ENCODE results near the gene ENG. TPM values are rescaled to one million over a fixed set of nuclear protein-coding genes. Genes with fewer than 3 reads are reported as not detected.

Gene ENG
- total and polyA plus RNA-seq, 2 of the 4 experiments (the other 2 are of a cell fraction): 3.6 to 83.3 TPM

DNA sequence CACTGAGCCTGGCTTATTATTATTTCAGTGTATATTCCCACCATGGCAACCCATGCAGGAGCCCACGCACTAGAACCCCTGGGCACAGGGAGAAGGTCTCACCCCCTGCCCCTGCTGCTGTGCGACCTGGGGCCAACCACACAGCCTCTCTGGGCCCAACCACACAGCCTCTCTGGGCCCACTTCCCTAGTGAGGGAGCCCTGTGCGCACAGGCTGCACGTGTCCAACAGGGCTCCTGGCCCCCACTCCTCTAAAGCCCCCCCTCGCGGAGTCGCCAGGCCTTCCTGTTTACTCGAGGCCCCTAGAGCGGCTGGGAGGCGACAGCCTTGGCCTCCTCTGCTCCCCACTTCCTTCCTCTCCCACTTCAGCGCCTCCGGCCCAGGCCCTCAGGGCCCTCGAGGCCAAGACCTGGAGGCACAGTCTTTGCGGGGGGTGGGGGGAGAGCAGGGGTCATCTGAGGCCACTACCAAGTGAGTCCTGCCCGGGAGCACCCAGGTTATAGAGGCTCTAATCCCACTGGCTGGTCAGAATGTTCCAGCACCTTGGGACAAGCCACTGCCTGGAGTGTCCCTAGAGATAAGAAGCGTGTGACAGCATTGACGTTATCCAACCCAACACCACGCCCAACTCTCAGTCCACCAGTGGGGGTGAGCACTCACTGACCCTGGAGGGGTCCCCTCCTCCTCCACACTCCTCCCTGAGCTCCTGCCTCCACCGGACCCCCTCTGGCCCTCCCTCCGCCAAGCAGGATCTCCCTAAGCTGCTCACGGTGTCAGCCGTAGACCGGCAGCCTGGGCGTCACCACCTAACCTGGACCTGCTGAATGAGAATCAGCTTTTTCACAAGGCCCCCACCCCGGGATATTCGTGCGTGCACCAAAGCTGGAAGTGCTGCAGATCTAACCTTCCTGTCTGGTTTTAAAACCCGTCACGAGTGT lies 7.9 kb upstream of the ENG start:
- Histone ChIP-seq H3K27ac (ENCODE audit: insufficient read depth, low read length) (no peak overlapping the region), H2BK20ac (ENCODE audit: low read depth, low read length) (no peak overlapping the region), H3K18ac (ENCODE audit: low read depth, low read length) (no peak overlapping the region), H3K14ac (replicated peaks; ENCODE audit: low read depth, low read length) (no peak overlapping the region), H2AFZ (replicated peaks; ENCODE audit: low read length, poor library complexity) (peak overlapping the region; percentile 8), H3K4me2 (ENCODE audit: low read depth, low read length) (no peak overlapping the region), H3K23ac (ENCODE audit: low read depth, low read length) (no peak overlapping the region), H3K4me1 (ENCODE audit: control insufficient read depth, insufficient read depth, low read length) (no peaks in the 10 kb centered on the region), H3K79me1 (ENCODE audit: low read depth in 1 of 2, low read length in 2 of 2) (no peaks in the 10 kb centered on the region), H3K9me1 (ENCODE audit: insufficient read depth, low read length) (peaks cover 5% of the 10 kb centered on the region; the same call in 1 of the 2 replicates), H2AK5ac (ENCODE audit: low read depth, low read length) (no peak overlapping the region), H2BK5ac (ENCODE audit: low read depth, low read length, poor library complexity, severe bottlenecking) (no peak overlapping the region), H3K9me3 (ENCODE audit: control insufficient read depth, insufficient read depth, low read length) (no peaks in the 10 kb centered on the region), H3K36me3 (ENCODE audit: control insufficient read depth, insufficient read depth, low read length) (peaks cover 1% of the 10 kb centered on the region), H3K4ac (ENCODE audit: low read depth, low read length) (no peak overlapping the region), H3K4me3 (ENCODE audit: insufficient read depth, low read depth, low read length) (no peak overlapping the region), H4K8ac (ENCODE audit: low read depth in 2 of 2, low read length in 2 of 2) (peak overlapping the region in 1 of 2 experiments; percentile 47; a peak in 2 of 4 replicates), H4K20me1 (ENCODE audit: insufficient read depth, low read length) (no peaks in the 10 kb centered on the region), H3K56ac (ENCODE audit: extremely low read depth, insufficient read depth, low read length) (no peak overlapping the region), H4K5ac (ENCODE audit: low read depth, low read length) (no peak overlapping the region; the same call in 1 of the 2 replicates), H2AK9ac (replicated peaks; ENCODE audit: low read depth, low read length, poor library complexity) (peak overlapping the region; percentile 69), H3K9ac (ENCODE audit: low read depth, low read length) (no peak overlapping the region), H2BK120ac (ENCODE audit: low read depth, low read length) (no peak overlapping the region), H3K27me3 (ENCODE audit: control insufficient read depth, insufficient read depth, low read length) (no peaks in the 10 kb centered on the region), H2BK15ac (ENCODE audit: low read depth, low read length) (no peak overlapping the region), H4K91ac (ENCODE audit: insufficient read depth, low read depth, low read length) (no peak overlapping the region)
- CTCF ChIA-PET: no interaction called here
- dilution Hi-C loops (cut with HindIII; ENCODE audit: low sequenced_read_pairs, unreplicated experiment): no loop called here
- DNase-seq (no peak), ATAC-seq (ENCODE audit: low read depth) (no peak; the same call in 1 of the 2 replicates)
- intact Hi-C loops (cut with micrococcal nuclease): no loop called here
- 78% methylated on average over 9 of the region's 29 CpGs; no CpG with 5 or more reads in 1 of the 2 experiments for WGBS, 2 experiments (ENCODE audit: extremely low coverage in 2 of 2, insufficient read length in 1 of 2)
- no TSS peak for BruUV-seq (replicated peaks)
- in situ Hi-C loops (cut with MboI; ENCODE audit: low sequenced_read_pairs): no loop called here
- POLR2A ChIA-PET (ENCODE audit: unreplicated experiment): no interaction called here
- TF ChIP-seq, protein P1, sequence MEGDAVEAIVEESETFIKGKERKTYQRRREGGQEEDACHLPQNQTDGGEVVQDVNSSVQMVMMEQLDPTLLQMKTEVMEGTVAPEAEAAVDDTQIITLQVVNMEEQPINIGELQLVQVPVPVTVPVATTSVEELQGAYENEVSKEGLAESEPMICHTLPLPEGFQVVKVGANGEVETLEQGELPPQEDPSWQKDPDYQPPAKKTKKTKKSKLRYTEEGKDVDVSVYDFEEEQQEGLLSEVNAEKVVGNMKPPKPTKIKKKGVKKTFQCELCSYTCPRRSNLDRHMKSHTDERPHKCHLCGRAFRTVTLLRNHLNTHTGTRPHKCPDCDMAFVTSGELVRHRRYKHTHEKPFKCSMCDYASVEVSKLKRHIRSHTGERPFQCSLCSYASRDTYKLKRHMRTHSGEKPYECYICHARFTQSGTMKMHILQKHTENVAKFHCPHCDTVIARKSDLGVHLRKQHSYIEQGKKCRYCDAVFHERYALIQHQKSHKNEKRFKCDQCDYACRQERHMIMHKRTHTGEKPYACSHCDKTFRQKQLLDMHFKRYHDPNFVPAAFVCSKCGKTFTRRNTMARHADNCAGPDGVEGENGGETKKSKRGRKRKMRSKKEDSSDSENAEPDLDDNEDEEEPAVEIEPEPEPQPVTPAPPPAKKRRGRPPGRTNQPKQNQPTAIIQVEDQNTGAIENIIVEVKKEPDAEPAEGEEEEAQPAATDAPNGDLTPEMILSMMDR (conservative IDR thresholded peaks at IDR 0.05; ENCODE audit: low read depth, low read length): no peak
- TF ChIP-seq RFX5 (IDR thresholded peaks at IDR 0.05; ENCODE audit: low read depth, low read length) (no peak), FOS (IDR thresholded peaks at IDR 0.05; ENCODE audit: low read depth, low read length) (no peak), SMC3 (IDR thresholded peaks at IDR 0.05; ENCODE audit: low read depth, low read length) (no peak), CHD1 (IDR thresholded peaks at IDR 0.05; ENCODE audit: low read depth, low read length) (no peak), MAZ (IDR thresholded peaks at IDR 0.05; ENCODE audit: borderline replicate concordance, low read depth, low read length) (no peak), MAFK (IDR thresholded peaks at IDR 0.05; ENCODE audit: low read depth, low read length) (no peak), RCOR1 (IDR thresholded peaks at IDR 0.05; ENCODE audit: insufficient replicate concordance, low read length) (no peak), RAD21 (IDR thresholded peaks at IDR 0.05; ENCODE audit: low read length) (no peak), MXI1 (IDR thresholded peaks at IDR 0.05; ENCODE audit: borderline replicate concordance, low read depth, low read length) (no peak), CEBPB (IDR thresholded peaks at IDR 0.05; ENCODE audit: low read depth, low read length) (no peak), POLR2A (IDR thresholded peaks at IDR 0.05; ENCODE audit: low read depth, low read length) (no peak)
- TF ChIP-seq, protein P2, sequence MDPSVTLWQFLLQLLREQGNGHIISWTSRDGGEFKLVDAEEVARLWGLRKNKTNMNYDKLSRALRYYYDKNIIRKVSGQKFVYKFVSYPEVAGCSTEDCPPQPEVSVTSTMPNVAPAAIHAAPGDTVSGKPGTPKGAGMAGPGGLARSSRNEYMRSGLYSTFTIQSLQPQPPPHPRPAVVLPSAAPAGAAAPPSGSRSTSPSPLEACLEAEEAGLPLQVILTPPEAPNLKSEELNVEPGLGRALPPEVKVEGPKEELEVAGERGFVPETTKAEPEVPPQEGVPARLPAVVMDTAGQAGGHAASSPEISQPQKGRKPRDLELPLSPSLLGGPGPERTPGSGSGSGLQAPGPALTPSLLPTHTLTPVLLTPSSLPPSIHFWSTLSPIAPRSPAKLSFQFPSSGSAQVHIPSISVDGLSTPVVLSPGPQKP (IDR thresholded peaks at IDR 0.05; ENCODE audit: borderline replicate concordance, low read depth, low read length): no peak
- TF ChIP-seq, protein P3, sequence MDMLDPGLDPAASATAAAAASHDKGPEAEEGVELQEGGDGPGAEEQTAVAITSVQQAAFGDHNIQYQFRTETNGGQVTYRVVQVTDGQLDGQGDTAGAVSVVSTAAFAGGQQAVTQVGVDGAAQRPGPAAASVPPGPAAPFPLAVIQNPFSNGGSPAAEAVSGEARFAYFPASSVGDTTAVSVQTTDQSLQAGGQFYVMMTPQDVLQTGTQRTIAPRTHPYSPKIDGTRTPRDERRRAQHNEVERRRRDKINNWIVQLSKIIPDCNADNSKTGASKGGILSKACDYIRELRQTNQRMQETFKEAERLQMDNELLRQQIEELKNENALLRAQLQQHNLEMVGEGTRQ (IDR thresholded peaks at IDR 0.05; ENCODE audit: low read depth, low read length): no peak
